ENCODE data around the gene PDSS1.

PDSS1 gene

DNA sequence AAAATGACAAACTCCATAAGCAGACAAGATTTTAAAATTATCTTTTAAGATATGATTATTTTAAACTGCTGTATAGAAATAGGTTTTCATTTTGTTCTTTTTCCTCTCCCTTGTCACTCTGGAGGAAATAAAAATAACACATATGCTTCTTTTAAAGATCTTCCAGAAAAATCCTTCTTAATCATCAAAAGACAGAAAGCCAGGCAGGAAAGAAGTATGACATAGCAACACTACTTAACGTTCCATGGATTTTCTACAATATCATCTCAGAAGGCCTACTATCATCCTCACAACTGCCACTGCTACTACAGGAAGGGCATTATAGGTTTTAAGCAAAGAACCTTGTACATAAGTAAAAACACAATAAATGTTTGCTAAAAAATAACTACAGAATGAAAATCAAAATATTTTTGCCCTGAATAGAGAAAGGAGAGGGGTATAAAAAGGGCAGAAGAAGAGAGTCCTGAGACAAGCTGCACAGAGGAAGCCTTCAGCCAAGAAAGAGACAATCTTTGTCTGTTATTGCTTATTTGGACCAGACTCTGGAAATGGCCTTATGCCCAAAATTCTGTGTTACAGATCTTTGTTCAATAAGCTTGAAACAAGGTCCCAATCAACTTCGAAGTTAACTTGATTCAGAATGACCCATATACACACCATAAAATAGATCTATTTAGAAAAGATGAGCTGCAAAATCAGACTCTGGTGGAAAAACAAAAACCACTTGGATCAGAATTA is 95.4 kb downstream of the PDSS1 start:
- no peak for DNase-seq (ENCODE audit: low read depth, low spot score)

Data from activated CD4-positive, CD25-positive, alpha-beta regulatory T cell treated with anti-CD3 and anti-CD28 coated beads, Interleukin-2, amount 50 U/mL, for 16 hours (primary cell).